ENCODE measurements around the gene KCTD21.

DNA sequence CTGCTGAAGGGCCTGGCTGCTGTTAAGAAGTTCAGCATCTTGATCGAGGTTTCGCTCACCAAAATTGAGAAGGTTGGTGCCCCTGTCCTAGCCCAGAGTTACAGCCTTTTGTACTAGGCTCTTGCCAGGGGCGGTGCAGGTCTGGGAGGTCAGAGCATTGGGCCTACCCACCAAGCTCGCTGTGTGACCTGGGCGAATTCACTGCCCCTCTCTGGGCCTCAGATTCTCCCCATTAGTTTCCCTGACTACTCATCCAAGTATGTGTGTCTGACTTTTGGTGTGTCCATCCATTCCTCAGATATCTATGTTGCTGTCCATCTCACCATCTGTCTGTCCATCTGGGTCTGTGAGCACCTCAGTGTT, 11.2 kb upstream of the KCTD21 start:
- TF ChIP-seq, protein P1, sequence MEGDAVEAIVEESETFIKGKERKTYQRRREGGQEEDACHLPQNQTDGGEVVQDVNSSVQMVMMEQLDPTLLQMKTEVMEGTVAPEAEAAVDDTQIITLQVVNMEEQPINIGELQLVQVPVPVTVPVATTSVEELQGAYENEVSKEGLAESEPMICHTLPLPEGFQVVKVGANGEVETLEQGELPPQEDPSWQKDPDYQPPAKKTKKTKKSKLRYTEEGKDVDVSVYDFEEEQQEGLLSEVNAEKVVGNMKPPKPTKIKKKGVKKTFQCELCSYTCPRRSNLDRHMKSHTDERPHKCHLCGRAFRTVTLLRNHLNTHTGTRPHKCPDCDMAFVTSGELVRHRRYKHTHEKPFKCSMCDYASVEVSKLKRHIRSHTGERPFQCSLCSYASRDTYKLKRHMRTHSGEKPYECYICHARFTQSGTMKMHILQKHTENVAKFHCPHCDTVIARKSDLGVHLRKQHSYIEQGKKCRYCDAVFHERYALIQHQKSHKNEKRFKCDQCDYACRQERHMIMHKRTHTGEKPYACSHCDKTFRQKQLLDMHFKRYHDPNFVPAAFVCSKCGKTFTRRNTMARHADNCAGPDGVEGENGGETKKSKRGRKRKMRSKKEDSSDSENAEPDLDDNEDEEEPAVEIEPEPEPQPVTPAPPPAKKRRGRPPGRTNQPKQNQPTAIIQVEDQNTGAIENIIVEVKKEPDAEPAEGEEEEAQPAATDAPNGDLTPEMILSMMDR (conservative IDR thresholded peaks at IDR 0.05): no peak
- TF ChIP-seq ZFX (IDR thresholded peaks at IDR 0.05): no peak
